MCF 10A (cell line): ENCODE data around the gene PSMG1. TPM values are rescaled to one million over a fixed set of nuclear protein-coding genes. Genes with fewer than 3 reads are reported as not detected.
A peak's percentile ranks its signal among the peaks of the same experiment; 100 is the strongest.

Experiments
- BruUV-seq: library from RNA; stranded (reverse); fragments of 400-500 nt; replicated peaks from 2 replicates; lab custom pipeline; 2021; lab: Mats Ljungman, UMichigan
- CTCF ChIA-PET: fragments of 300-600 bp; sonication (Branson Sonifier 250); formaldehyde crosslinking; extraction: SDS; loops from one replicate; lab custom pipeline; 2021; ENCODE audit warnings: antibody characterized with exemption, inconsistent platforms; lab: Yijun Ruan, JAX
- POLR2A ChIA-PET: fragments of 300-600, 350-650 bp; sonication (Branson Sonifier 250); formaldehyde crosslinking; extraction: SDS; loops from one replicate; lab custom pipeline; 2020; ENCODE audit warnings: antibody characterized with exemption, inconsistent platforms; lab: Yijun Ruan, JAX
- DNase-seq: peaks from one replicate; pipeline ENCODE4 v3.0.0-alpha.2; 2018; ENCODE audit not compliant: unreplicated experiment
- H3K27ac Mint-ChIP-seq: one replicate; pipeline ENCODE4 v1.8.0; 2022; ENCODE audit warnings: mild to moderate bottlenecking, low read depth, mixed read lengths; ENCODE audit not compliant: unreplicated experiment
- H3K27me3 Mint-ChIP-seq: one replicate; pipeline ENCODE4 v1.8.0; 2022; ENCODE audit warnings: mixed read lengths; ENCODE audit not compliant: insufficient read depth, unreplicated experiment
- H3K36me3 Mint-ChIP-seq: one replicate; pipeline ENCODE4 v1.8.0; 2022; ENCODE audit warnings: mild to moderate bottlenecking, moderate library complexity, mixed read lengths; ENCODE audit not compliant: insufficient read depth, unreplicated experiment
- H3K4me1 Mint-ChIP-seq: one replicate; pipeline ENCODE4 v1.8.0; 2022; ENCODE audit warnings: mixed read lengths; ENCODE audit not compliant: insufficient read depth, unreplicated experiment
- H3K4me3 Mint-ChIP-seq: one replicate; pipeline ENCODE4 v1.8.0; 2022; ENCODE audit warnings: mild to moderate bottlenecking, moderate library complexity, mixed read lengths; ENCODE audit not compliant: unreplicated experiment
- H3K9me3 Mint-ChIP-seq: one replicate; pipeline ENCODE4 v1.8.0; 2022; ENCODE audit warnings: mixed read lengths; ENCODE audit not compliant: unreplicated experiment
- CTCF ChIP-seq: fragments of 200-600 bp; IDR thresholded peaks from one replicate; pipeline ENCODE4 v1.8.0; 2022; ENCODE audit warnings: antibody characterized with exemption, mild to moderate bottlenecking; ENCODE audit not compliant: unreplicated experiment
- intact Hi-C: fragments of 100-400 bp; cut with micrococcal nuclease; formaldehyde crosslinking; loops from 2 replicates; pipeline ENCODE4 v1.14.1; 2022
- total RNA-seq: library from RNA; stranded (reverse); gene quantifications from 2 replicates; pipeline ENCODE4 v1.2.3, GENCODE V29; 2022

Gene PSMG1
- total RNA-seq, 1 experiment from 2014 or later: 116 TPM

DNA sequence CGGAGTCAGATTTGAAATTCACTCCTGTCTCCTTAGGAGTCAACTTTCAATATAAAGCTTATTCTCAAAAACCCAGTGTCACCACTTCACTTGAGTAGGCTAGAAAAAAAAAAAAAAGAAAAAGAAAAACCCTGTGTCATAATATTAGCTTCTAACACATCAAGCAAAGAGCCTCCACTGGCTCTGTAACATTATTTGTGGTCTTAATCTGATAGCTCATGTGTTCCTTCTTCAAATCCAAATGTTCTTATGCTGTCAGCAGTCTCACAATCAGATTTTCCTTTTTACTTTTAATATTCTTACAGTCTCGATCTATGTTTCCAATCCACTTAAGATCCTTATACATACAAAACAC lies 26.1 kb upstream of the PSMG1 start:
- CTCF ChIA-PET: no interaction called here
- no peak overlapping the region for H3K27ac Mint-ChIP-seq
- H3K9me3 Mint-ChIP-seq: no peaks in the 10 kb centered on the region
- TF ChIP-seq CTCF: no peak
- intact Hi-C loops: no loop called here
- DNase-seq: no peak
- H3K4me1 Mint-ChIP-seq: no peaks in the 10 kb centered on the region
- BruUV-seq: no TSS peak
- no peak overlapping the region for H3K4me3 Mint-ChIP-seq
- POLR2A ChIA-PET: no interaction called here
- H3K36me3 Mint-ChIP-seq: peaks cover 97% of the 10 kb centered on the region
- no peaks in the 10 kb centered on the region for H3K27me3 Mint-ChIP-seq

DNA sequence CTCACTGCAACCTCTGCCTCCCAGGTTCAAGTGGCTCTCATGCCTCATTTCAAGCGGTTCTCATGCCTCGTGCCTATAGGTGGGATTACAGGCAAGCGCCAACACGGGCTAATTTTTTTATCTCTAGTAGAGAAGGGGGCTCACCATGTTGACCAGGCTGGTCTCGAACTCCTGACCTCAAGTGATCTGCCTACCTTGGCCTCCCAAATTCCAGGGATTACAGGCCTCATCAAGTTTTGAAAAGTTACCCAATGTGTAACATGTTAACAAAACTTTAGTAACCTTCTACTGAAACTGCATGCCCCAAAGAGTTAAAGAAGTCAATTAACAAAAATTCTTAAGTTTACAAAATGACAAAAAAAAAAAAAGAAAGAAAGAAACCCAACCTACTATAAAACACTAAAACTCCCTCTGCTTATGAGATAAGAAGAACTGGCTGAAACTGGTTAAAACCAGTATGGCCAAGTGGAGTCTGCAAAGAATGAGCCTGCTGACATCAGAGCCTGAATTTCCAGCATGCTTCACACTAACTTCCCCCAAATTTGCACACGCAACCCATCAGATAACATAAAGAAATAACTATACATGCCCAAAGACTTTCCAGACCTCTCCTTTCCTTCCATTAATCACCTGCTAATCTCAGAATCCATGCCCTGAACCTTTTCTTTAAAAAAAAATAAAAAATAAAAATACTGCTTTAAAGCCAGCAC lies 25.5 kb upstream of the PSMG1 start:
- TF ChIP-seq CTCF: no peak
- intact Hi-C loops: no loop called here
- no peak overlapping the region for H3K4me3 Mint-ChIP-seq
- H3K9me3 Mint-ChIP-seq: no peaks in the 10 kb centered on the region
- no peaks in the 10 kb centered on the region for H3K4me1 Mint-ChIP-seq
- ChIA-PET CTCF (no interaction called here), POLR2A (interaction anchor here (1.0 kb wide), 1 partner anchor 9 kb away, joined by 3 read pairs; no protein-coding TSS in a partner anchor)
- H3K27me3 Mint-ChIP-seq: no peaks in the 10 kb centered on the region
- DNase-seq: no peak
- peaks cover 97% of the 10 kb centered on the region for H3K36me3 Mint-ChIP-seq
- BruUV-seq: no TSS peak
- H3K27ac Mint-ChIP-seq: no peak overlapping the region

GRCh38 chr21:39204134-39204533 lies 20.9 kb upstream of the PSMG1 start:
- Mint-ChIP-seq H3K4me3 (no peak overlapping the region), H3K27me3 (no peaks in the 10 kb centered on the region), H3K4me1 (peaks cover 5% of the 10 kb centered on the region), H3K27ac (no peak overlapping the region), H3K36me3 (peaks cover 98% of the 10 kb centered on the region), H3K9me3 (no peaks in the 10 kb centered on the region)
- BruUV-seq: no TSS peak
- POLR2A ChIA-PET: no interaction called here
- DNase-seq: no peak
- intact Hi-C loops: no loop called here
- no peak for TF ChIP-seq CTCF
- CTCF ChIA-PET: no interaction called here

- CTCF ChIA-PET: interaction anchor here (0.6 to 0.7 kb wide), 2 partner anchors 195 to 207 kb away, joined by 3 to 4 read pairs; no protein-coding TSS in a partner anchor
- H3K27ac Mint-ChIP-seq: peak overlapping the region; percentile 51
- H3K4me1 Mint-ChIP-seq: peaks cover 5% of the 10 kb centered on the region
- POLR2A ChIA-PET: interaction anchor here (0.6 to 1.9 kb wide), 2 partner anchors 10 to 544 kb away, joined by 3 to 11 read pairs; no protein-coding TSS in a partner anchor
- TF ChIP-seq CTCF: no peak
- DNase-seq: no peak
- H3K9me3 Mint-ChIP-seq: no peaks in the 10 kb centered on the region
- intact Hi-C loops: no loop called here
- no TSS peak for BruUV-seq
- no peak overlapping the region for H3K4me3 Mint-ChIP-seq
- H3K27me3 Mint-ChIP-seq: no peaks in the 10 kb centered on the region
- peaks cover 93% of the 10 kb centered on the region for H3K36me3 Mint-ChIP-seq
Observed at GRCh38 chr21:39198800-39199199, 15.5 kb upstream of the PSMG1 start.
